HG03159 (cell line): Measurements from ENCODE around the gene SMIM10.
"Not testable (repeated sequence)": the region's sequence is repeated elsewhere in the genome, so short reads cannot be mapped to it uniquely, and the experiment has no call there.

Experiments used
- ATAC-seq: cut with Tn5 transposase; IDR thresholded peaks from one replicate; pipeline ENCODE4 v1.9.1; 2021; ENCODE audit warnings: mild to moderate bottlenecking, moderate library complexity; ENCODE audit not compliant: unreplicated experiment

SMIM10 gene

DNA sequence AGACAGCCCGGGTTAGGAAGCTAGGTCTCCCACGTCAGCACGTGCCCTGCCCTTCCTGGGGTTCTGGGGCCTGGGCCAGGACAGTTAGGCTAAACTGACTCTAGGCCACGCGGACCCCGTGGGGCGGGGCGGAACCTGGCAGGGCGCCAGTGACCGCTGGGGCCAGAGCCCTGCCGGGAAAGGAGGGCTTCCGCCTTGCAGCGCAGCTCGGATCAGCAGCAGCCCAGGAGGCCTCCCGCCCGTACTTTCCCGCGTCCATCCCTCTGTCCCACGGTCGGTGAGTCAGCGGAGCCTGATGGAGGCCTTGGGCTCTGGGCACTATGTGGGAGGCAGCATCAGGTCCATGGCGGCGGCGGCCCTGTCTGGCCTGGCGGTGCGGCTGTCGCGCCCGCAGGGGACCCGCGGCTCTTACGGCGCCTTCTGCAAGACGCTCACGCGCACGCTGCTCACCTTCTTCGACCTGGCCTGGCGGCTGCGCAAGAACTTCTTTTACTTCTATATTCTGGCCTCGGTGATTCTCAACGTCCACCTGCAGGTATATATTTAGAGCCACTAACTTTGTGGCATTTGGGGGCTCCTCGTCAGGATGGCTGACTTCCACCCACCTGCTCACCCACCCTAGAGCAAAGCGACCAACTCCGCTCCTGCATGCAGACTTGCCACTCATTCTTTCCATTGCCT is at the start of gene SMIM10:
Gene SMIM10, plus strand, starts transcription at position 191 of the 681 bp plus-strand sequence. Its CDS starts 105 bp downstream, at position 296.
- no peak for ATAC-seq

DNA sequence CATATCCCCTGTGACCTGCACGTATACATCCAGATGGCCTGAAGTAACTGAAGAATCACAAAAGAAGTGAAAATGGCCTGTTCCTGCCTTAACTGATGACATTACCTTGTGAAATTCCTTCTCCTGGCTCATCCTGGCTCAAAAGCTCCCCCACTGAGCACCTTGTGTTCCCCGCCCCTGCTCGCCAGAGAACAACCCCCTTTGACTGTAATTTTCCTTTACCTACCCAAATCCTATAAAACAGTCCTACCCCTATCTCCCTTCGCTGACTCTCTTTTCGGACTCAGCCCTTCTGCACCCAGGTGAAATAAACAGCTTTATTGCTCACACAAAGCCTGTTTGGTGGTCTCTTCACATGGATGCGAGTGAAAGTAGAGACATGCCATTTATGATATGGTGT is 44.4 kb upstream of the SMIM10 start:
- not testable (repeated sequence) for ATAC-seq

DNA sequence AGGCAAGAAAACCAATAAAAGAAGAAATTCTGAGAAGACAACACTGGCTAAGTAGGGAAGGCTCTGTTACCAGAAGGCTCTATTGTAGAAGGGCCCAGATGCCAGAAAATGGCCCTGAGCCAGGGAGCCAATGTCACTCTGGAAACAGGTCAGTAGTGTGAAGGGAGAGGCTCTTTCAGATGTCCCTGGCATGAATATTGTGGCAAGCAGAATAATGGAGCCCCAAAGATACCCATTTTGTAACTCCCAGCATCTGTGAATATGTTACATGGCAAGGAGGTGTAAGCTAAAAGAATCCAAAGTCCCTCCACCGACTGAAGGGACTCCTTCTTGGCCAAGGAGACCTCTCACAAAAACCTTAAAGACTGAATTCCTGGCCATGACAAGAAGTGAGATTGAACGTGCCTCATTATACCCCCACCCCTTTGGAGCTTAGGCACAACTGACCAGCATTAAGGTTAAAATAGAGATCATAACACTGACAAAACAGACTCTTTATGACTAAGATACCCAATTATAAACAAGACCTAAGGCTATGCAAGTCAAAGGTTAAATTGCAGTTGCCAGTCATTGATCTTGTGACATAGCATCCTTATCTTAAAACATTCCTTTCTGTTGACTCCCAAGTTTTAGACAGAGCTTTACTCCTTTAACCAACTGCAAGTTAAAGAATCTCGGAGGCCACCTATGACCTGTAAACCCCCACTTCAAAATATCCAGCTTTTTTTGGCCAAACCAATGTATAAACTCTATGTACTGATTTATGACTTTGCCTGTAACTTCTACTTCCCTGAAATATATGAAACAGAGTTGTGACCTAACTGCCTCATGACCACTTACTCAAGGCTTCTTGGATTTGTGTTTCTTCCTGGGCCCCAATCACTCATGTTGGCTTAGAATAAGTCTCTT is 42.2 kb upstream of the SMIM10 start:
- ATAC-seq = no peak

DNA sequence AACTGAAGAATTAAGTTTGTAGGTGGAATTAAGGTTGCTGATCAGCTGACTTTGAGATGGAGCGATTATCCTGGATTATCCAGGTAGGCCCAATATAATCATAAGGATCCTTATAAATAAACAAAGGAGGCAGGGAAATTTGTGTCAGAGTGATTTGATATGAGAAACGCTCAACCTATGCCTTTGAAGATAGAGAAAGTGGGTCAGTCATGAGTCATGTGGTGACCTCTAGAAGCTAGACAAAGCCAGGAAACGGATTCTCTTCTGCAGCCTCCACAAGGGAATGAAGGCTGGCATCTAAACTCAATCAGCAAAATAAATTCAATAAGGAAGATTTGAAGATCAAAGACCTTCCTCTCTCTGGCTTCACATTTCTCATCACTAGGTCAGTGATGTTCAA is 41.5 kb upstream of the SMIM10 start:
- ATAC-seq = no peak

DNA sequence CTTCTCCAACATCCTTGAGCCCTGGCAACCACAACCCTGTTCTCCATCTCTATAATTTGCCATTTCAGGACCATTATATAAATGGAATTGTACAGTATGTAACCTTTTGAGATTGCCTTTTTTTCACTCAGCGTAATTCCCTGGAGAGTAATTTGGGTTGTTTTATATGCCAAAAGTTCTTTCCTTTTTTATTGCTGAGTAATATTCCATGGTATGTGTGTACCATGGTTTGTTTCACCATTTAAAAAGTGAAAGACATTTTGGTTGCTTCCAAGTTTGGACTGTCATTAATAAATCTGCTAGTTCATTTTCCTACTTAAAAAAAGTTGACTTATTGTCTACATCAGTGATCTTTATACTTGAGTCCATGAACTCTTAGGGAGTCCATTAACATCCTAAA is 33.0 kb upstream of the SMIM10 start:
- no peak for ATAC-seq

DNA sequence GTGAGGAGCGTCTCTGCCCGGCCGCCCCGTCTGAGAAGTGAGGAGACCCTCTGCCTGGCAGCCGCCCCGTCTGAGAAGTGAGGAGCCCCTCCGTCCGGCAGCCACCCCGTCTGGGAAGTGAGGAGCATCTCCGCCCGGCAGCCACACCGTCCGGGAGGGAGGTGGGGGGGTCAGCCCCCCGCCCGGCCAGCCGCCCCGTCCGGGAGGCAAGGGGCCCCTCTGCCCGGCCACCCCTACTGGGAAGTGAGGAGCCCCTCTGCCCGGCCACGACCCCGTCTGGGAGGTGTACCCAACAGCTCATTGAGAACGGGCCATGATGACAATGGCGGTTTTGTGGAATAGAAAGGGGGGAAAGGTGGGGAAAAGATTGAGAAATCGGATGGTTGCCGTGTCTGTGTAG is 30.4 kb upstream of the SMIM10 start:
- ATAC-seq = not testable (repeated sequence)

DNA sequence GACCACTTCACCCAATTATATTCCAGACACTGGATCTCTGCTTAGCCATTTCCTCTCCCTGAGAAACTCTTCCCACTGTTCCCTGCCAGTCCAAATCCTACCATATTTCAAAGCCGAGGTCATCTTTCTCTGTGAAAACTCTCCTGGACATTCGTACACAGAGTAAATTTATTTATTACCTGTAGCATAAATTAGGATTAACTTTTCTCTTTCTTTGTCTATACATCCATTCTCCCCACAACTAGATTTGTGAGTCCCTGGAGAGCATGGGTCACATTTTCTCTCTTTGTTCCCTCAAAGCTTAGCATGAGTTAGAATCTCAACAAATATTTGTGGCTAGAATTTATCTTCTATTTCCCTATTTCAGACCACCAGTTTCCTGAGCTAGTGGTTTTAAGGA is 27.8 kb upstream of the SMIM10 start:
- ATAC-seq = no peak

DNA sequence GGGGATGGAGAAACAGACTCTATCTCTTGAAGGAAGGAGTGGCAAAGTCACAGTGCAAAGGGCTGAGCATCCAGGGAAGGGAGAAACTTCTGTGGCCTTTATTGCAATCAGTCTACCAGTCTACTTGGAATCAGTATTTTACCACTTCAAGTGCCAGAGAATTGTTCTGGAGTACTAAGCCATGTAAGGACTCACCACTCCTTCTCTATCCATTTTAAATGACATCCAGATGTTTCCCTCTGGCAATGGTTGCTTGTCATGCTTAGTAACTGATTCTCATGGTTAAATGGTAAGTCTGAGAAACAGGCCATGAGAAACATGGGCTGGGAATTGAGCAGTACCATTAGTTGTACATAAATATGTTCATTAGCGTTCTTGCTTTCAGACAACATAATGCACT is 21.1 kb upstream of the SMIM10 start:
- ATAC-seq = no peak

DNA sequence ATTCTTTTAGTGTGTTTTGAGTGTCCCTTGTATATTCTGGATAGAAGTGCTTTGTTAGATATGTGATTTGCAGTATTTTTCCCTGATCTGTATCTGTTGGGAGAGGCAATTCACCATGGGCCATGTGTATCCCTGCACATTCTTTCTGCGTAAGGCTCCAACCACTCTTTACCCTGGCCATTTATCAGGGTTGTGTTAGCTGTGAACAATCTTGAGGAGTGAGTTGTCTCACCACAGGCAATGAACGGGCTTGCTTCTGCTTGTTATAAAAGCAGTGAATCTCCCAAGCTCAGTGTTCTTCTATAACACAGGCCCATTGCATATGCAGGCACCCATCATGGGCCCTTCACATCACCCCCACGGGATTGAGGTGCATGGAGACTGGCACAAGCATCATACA is 18.9 kb upstream of the SMIM10 start:
- no peak for ATAC-seq

DNA sequence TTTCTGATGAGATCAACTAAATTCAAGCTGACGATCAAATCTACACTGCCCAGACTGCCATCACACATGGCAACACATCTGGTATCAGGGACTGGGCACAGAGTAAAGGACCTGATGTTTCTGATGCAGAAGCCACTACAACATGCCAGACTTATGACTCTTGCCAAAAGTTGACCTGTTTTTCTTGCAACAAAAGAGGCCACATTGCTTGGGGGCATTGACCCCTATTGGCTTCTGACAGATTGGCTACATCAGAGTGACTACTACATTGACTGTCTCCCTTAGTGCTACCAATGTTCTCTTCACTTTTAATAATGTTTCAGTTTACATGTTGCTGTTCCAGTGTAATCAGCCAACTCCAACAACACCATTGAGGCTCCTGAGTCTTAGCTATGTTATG is 15.3 kb upstream of the SMIM10 start:
- no peak for ATAC-seq

DNA sequence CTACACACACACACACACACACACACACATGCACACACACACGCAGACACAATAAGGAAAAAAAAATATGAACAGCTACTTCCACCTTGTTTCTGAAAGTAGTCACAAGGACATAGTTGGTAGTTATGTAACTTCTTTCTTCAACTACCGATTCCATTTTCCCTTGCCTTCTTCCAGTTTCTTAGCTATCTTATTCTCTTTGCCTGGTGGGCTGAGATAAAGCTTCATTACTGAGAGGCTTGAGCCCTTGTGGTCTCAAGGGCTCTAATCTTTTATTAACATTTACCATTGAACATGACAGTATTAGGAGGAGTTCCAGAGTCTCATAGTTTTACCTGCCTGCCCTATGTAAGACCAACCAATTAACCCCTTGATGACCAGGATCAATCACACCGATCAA is 8.9 kb upstream of the SMIM10 start:
- no peak for ATAC-seq

DNA sequence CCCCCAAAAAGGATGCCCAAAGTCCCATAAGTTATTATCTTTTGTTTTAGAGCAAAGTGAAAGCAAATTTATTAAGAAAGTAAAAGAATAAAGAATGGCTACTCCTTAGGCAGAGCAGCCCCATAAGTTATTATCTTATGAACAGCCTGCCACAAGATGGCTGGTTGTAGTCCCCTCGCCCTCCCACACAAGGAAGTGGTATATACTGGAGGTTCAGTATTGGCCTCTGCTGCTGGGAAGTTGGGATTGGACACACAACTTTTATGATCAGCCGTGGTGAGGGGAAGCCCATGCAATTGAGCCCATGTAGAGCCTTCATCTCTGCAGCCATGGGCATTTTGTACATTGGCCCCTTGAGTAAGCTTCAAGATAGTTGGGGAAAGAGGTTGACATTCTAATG is 8.0 kb upstream of the SMIM10 start:
- ATAC-seq = no peak

DNA sequence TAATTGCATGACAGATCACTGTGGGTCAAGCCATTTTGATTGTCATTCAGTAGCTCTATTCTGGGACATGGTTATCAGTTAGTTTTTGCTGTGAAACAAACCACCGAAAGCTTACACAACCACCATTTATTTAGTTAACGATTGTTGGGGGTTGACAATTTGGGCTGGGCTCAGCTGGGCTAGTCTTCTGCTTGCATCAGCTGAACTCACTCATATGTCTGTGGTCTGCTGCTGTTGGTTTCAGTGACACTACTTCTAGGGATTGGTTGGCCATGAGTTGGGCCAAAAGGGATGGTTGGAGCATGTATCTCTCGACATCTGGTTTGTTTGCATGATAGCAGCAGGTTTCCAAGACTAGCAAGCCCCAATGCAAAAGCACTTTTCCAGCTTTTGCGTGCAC is 5.3 kb upstream of the SMIM10 start:
- ATAC-seq = no peak

DNA sequence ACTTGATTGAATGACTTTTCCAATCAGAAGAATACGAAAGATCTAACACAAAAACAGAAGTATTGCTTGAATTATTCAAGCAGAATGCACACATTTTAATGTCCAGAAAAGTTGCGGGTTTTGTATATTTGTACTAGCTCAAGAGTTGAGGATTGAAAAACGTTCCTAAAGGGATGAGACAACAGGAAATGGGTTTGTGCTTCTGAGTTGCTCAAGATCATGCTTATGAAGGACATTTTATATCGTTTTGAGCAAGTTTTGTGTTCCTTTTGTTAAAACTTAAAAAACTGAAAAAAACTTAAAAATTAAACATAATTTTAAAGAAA is 353 bp upstream of the SMIM10 start:
- no peak for ATAC-seq

DNA sequence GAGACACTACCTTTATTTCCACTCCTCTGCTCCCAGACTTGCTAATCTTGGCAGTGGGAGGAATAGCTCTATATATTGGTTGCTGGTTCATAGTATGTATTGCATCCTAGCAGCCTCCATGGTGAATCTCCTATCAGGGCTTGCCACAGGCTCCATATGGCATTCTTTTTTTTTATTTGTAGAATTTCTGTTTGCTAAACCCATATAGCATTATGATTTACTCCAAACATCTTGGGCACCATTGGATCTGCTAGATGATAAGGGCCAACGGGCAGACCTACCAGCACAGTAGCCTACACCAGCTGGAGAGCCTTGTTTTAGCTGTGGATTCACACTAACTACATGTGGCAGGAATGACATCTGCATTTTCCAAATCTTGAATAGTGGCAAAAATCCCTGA is 6.9 kb downstream of the SMIM10 start:
- no peak for ATAC-seq

DNA sequence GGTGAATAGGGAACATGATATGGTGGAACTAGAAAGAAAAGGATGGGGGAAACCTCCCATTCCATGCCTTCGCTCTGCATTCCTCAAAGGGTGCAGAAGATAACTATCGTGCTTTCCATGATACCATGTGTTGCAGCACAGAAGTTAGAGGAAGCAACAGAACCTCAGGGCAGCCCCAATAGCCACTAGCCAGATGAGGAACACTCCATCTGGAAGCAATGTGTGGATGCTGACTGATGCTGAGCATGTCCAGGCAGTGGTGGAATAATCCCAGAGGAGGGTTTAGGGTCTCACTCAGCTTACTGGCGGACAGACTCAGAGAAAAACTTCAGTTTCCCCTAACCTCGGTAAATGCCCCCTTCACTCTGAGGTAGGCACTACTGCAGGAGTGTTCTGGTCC is 7.5 kb downstream of the SMIM10 start:
- ATAC-seq = no peak

DNA sequence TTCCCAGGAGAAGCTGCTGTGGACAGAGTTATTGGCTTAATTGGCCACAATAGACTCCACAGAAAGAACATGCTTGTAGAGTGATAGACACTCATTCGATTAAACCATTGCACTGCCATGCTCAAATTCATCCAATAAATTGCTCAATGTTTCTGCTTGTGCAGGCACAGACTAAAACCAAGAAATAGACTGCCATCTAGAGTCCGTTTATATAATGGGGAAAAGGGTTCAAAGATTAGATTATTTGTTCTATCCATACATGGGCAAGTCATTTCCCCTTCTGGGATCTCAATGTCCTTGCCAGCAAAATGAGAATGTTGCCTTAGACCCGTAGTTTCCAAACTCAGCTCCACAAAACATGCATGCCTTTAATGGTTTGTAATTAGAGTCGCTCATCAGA is 8.7 kb downstream of the SMIM10 start:
- no peak for ATAC-seq

DNA sequence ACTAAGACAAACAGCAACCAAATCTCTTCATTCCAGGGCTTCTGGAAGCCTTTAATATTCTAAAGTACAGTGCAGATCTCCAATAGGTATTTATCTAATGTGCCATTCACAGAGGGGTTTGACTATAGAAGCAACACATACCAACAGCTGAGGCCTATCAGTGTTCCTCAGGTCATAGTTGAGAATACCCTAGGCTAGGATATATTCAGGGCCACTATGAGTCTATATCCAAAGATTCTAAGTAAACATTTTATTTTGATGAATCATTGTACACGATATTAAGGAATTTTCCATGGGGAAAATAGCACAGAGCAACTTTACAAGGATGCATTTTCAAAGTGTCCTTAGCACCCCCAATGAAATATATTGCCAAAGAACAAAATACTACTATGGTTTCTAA is 9.7 kb downstream of the SMIM10 start:
- no peak for ATAC-seq

DNA sequence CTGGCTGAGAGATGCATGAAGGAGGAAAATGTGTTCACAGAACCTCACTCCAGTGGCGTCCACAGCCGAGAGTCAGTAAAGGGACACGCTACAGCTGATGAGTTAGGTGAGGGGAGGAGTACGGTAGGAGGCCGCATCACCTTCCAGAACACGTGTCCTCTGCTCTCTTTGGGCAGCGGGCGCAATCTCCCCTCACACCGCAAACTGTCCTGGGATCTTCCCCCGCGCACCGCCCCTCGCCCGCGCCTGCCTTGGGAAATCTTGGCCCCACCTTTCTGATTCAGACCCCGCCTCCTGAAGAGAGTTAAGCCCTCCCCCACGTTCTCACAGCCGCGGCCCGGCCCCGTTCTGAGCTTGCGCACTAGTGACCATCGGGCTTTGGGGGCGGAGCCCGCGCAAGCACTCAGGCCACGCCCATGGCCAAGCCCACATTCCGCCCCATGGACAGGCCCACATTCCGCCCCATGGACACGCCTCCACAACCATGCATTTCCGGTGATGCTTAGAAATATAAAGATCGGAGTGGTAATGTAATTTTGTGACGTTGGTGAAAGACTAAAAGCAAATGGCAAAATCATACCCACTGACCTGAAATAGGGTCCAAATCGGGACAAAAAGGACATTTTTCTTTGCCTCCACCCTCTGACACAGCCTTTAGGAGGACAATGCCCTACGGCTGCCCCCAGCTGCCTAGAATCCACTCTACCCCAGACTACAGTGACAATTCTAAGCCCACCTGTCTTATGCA is 13.3 kb downstream of the SMIM10 start:
- peak; percentile 93 for ATAC-seq

DNA sequence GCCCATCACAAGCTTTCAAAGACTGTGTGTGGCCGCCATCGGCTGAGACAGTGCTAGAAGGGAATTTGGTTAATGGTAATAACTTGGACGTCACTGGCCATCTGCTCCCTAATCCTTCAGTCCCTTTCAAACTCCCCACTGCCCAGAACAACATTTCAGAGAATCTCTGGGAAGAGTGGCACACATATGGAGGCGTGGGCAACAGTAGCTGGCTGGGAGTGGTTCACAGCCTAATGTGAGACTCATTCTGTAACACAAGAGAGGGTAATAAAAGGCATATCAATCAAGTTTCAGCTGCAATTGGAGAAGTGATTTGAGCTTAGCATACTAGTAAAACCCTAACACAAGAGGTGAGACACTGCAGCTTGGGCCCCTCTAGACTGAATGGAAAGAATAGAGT is 15.4 kb downstream of the SMIM10 start:
- ATAC-seq = no peak

DNA sequence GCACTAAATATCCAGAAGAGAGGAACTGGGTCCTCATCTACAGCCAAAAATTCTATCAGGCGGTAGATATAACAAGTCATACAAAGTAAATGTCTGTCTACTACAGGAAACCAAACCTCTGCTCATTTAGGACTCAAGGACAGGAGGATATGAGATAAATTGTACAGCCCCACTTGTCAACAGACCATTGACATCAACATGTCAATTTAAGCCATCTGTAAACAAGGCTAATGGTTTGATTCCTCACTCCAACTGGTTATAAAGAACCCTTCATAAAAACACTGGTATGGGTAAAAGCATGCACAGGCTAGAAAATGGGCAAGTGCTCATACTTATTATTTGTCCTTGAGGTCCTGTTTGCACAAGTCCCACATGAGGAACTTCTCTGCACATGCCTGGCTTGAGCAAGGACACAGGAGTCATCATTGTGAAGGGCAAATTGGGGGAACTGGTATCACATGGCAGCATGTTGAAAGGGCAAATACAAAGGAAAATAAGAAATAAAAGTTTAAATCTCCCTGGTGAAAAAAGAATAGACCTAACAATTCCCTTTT is 18.3 kb downstream of the SMIM10 start:
- no peak for ATAC-seq

DNA sequence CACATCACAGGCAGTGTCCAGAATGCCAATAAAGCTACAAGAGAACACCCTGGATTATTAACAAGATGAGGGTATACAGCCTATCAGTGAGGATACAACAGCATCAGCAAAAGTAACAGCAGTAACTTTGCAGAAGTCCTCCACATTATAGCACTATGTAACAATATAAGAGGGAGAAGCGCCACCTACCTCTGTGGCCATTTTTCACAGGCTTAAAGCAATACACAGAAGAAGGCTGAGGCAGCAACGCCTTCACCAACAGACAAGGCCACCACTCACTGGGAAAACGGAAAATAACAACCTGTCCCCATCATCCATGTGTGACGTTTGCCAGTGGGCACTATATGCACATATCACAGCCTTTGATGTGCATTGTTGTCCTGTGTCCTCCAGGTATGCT is 19.0 kb downstream of the SMIM10 start:
- no peak for ATAC-seq
